ENCODE results near the gene PGLYRP1.

Gene PGLYRP1

DNA sequence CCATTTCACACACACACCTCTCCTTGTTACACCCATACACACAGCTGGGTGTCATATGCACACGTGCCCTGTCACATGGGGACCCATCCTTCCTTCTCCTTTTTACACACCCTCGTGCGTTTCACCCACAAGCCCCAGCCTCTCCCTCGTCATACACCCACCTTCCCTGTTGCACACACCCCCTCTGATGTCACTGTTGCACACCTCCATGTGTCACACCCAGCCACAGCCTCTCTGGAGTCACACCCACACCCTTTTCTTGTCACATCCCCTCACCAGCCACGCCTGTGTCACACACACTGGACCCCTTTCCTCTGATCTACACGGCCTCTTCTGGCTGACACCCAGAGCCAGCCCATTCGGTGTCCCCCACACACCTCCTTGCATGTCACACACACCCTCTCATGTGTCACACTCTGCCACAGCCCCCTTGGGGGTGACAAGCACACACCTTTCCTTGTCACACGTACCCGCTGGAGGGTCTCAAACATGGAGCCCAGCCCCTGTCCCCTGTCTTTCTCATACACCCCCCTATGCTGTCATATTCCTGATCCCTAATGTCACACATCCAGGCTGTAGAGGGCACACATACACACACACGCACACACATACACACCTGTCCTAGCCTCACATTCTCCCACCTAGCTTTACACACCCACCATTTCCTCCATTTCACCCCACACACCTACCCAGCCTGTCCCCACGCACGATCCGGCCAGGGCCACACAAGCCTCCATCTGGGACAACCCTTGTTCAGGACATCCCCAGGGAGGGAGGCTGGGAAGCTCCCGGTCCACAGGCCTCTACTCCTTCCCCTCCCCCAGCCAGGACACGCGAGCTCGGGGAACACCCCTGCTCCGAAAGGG, 50.5 kb downstream of the PGLYRP1 start (continued):
- TF ChIP-seq, protein P1, sequence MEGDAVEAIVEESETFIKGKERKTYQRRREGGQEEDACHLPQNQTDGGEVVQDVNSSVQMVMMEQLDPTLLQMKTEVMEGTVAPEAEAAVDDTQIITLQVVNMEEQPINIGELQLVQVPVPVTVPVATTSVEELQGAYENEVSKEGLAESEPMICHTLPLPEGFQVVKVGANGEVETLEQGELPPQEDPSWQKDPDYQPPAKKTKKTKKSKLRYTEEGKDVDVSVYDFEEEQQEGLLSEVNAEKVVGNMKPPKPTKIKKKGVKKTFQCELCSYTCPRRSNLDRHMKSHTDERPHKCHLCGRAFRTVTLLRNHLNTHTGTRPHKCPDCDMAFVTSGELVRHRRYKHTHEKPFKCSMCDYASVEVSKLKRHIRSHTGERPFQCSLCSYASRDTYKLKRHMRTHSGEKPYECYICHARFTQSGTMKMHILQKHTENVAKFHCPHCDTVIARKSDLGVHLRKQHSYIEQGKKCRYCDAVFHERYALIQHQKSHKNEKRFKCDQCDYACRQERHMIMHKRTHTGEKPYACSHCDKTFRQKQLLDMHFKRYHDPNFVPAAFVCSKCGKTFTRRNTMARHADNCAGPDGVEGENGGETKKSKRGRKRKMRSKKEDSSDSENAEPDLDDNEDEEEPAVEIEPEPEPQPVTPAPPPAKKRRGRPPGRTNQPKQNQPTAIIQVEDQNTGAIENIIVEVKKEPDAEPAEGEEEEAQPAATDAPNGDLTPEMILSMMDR (tag by site-specific recombination; IDR thresholded peaks at IDR 0.05): 0 out of 2 replicates have a peak, but pooled peaks have one; percentile 23
- TF ChIP-seq KLF9 (tag by site-specific recombination; IDR thresholded peaks at IDR 0.05; ENCODE audit: low read depth): peak; percentile 91
- TF ChIP-seq ZNF211 (tag by site-specific recombination; IDR thresholded peaks at IDR 0.05; ENCODE audit: low read depth): no peak
- no peak for TF ChIP-seq ZNF274 (IDR thresholded peaks at IDR 0.05; ENCODE audit: low read length)
- no peak for TF ChIP-seq ZNF274 (tag by site-specific recombination; IDR thresholded peaks at IDR 0.05; ENCODE audit: borderline replicate concordance)
- TF ChIP-seq, protein P2, sequence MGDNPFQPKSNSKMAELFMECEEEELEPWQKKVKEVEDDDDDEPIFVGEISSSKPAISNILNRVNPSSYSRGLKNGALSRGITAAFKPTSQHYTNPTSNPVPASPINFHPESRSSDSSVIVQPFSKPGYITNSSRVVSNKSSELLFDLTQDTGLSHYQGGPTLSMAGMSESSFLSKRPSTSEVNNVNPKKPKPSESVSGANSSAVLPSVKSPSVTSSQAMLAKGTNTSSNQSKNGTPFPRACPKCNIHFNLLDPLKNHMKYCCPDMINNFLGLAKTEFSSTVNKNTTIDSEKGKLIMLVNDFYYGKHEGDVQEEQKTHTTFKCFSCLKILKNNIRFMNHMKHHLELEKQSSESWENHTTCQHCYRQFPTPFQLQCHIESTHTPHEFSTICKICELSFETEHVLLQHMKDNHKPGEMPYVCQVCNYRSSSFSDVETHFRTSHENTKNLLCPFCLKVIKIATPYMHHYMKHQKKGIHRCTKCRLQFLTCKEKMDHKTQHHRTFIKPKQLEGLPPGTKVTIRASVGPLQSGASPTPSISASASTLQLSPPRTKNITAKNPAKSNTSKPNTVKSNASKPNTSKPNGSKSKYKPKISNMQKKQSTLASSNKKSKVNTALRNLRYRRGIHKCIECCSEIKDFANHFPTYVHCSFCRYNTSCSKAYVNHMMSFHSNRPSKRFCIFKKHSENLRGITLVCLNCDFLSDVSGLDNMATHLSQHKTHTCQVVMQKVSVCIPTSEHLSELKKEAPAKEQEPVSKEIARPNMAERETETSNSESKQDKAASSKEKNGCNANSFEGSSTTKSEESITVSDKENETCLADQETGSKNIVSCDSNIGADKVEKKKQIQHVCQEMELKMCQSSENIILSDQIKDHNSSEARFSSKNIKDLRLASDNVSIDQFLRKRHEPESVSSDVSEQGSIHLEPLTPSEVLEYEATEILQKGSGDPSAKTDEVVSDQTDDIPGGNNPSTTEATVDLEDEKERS (tag by site-specific recombination; IDR thresholded peaks at IDR 0.05): no peak
- no peak for TF ChIP-seq SALL2 (tag by site-specific recombination; IDR thresholded peaks at IDR 0.05; ENCODE audit: borderline replicate concordance)
- peak; percentile 11; the same call in 1 of the 2 replicates for TF ChIP-seq SP2 (tag by site-specific recombination; IDR thresholded peaks at IDR 0.05)
- no peak for TF ChIP-seq TCF7L2 (IDR thresholded peaks at IDR 0.05; ENCODE audit: borderline replicate concordance, low read depth, low read length)
- no peak for TF ChIP-seq ZNF394 (tag by site-specific recombination; IDR thresholded peaks at IDR 0.05; ENCODE audit: borderline replicate concordance)
- TF ChIP-seq TRIM28 (IDR thresholded peaks at IDR 0.05; ENCODE audit: borderline replicate concordance, low read length): no peak
- TF ChIP-seq, protein P3, sequence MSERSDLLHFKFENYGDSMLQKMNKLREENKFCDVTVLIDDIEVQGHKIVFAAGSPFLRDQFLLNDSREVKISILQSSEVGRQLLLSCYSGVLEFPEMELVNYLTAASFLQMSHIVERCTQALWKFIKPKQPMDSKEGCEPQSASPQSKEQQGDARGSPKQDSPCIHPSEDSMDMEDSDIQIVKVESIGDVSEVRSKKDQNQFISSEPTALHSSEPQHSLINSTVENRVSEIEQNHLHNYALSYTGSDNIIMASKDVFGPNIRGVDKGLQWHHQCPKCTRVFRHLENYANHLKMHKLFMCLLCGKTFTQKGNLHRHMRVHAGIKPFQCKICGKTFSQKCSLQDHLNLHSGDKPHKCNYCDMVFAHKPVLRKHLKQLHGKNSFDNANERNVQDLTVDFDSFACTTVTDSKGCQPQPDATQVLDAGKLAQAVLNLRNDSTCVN (tag by site-specific recombination; optimal IDR thresholded peaks at IDR 0.05): peak; percentile 16
- TF ChIP-seq ZNF132 (tag by site-specific recombination; IDR thresholded peaks at IDR 0.05; ENCODE audit: borderline replicate concordance): no peak
- TF ChIP-seq, protein P4, sequence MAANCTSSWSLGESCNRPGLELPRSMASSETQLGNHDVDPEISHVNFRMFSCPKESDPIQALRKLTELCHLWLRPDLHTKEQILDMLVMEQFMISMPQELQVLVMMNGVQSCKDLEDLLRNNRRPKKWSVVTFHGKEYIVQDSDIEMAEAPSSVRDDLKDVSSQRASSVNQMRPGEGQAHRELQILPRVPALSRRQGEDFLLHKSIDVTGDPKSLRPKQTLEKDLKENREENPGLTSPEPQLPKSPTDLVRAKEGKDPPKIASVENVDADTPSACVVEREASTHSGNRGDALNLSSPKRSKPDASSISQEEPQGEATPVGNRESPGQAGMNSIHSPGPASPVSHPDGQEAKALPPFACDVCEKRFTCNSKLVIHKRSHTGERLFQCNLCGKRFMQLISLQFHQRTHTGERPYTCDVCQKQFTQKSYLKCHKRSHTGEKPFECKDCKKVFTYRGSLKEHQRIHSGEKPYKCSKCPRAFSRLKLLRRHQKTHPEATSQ (tag by site-specific recombination; IDR thresholded peaks at IDR 0.05): no peak
- TF ChIP-seq ZNF621 (tag by site-specific recombination; IDR thresholded peaks at IDR 0.05): no peak
- TF ChIP-seq ZNF561 (tag by site-specific recombination; IDR thresholded peaks at IDR 0.05; ENCODE audit: borderline replicate concordance): no peak
- no peak for TF ChIP-seq ZNF585B (tag by site-specific recombination; IDR thresholded peaks at IDR 0.05)
- no peak for TF ChIP-seq ZNF626 (tag by site-specific recombination; IDR thresholded peaks at IDR 0.05)
- TF ChIP-seq, protein P5, sequence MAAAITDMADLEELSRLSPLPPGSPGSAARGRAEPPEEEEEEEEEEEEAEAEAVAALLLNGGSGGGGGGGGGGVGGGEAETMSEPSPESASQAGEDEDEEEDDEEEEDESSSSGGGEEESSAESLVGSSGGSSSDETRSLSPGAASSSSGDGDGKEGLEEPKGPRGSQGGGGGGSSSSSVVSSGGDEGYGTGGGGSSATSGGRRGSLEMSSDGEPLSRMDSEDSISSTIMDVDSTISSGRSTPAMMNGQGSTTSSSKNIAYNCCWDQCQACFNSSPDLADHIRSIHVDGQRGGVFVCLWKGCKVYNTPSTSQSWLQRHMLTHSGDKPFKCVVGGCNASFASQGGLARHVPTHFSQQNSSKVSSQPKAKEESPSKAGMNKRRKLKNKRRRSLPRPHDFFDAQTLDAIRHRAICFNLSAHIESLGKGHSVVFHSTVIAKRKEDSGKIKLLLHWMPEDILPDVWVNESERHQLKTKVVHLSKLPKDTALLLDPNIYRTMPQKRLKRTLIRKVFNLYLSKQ (tag by site-specific recombination; IDR thresholded peaks at IDR 0.05; ENCODE audit: borderline replicate concordance): no peak
- no peak for TF ChIP-seq ZNF423 (tag by site-specific recombination; IDR thresholded peaks at IDR 0.05)
- TF ChIP-seq ZNF391 (tag by site-specific recombination; IDR thresholded peaks at IDR 0.05; ENCODE audit: borderline replicate concordance, low read depth): no peak
- no peak; the same call in 1 of the 2 replicates for TF ChIP-seq ZNF366 (tag by site-specific recombination; conservative IDR thresholded peaks at IDR 0.05)
- no peak for TF ChIP-seq ZNF292 (tag by site-specific recombination; IDR thresholded peaks at IDR 0.05; ENCODE audit: borderline replicate concordance, low read depth)
- no peak for TF ChIP-seq ZNF404 (tag by site-specific recombination; IDR thresholded peaks at IDR 0.05)
- TF ChIP-seq, protein P6, sequence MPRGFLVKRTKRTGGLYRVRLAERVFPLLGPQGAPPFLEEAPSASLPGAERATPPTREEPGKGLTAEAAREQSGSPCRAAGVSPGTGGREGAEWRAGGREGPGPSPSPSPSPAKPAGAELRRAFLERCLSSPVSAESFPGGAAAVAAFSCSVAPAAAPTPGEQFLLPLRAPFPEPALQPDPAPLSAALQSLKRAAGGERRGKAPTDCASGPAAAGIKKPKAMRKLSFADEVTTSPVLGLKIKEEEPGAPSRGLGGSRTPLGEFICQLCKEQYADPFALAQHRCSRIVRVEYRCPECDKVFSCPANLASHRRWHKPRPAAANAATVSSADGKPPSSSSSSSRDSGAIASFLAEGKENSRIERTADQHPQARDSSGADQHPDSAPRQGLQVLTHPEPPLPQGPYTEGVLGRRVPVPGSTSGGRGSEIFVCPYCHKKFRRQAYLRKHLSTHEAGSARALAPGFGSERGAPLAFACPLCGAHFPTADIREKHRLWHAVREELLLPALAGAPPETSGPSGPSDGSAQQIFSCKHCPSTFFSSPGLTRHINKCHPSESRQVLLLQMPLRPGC (tag by site-specific recombination; IDR thresholded peaks at IDR 0.05): no peak

All from HEK293 (cell line).